Stimulated activated CD8-positive, alpha-beta memory T cell treated with anti-CD3 and anti-CD28 coated beads, Interleukin-12 subunit alpha, Interleukin-12 subunit beta, amount 100 ng/mL, for 24 hours (primary cell): ENCODE measurements around the gene NBEA.

Source experiments
- DNase-seq: peaks from one replicate; pipeline ENCODE4 v3.0.0-alpha.2; 2020; ENCODE audit errors: extremely low read depth

Gene NBEA

GRCh38 chr13:35285677-35286076 is 343.6 kb downstream of the NBEA start:
- DNase-seq: no peak

GRCh38 chr13:35292329-35292728 is 350.3 kb downstream of the NBEA start:
- no peak for DNase-seq

- no peak for DNase-seq
Observed at GRCh38 chr13:35293579-35294226, 351.6 kb downstream of the NBEA start.

- DNase-seq: no peak
Observed at GRCh38 chr13:35309706-35310105, 367.6 kb downstream of the NBEA start.

- no peak for DNase-seq
Observed at GRCh38 chr13:35332134-35332533, 390.1 kb downstream of the NBEA start.

GRCh38 chr13:35333157-35333556 is 391.1 kb downstream of the NBEA start:
- DNase-seq: no peak

- no peak for DNase-seq
Observed at GRCh38 chr13:35342440-35342839, 400.4 kb downstream of the NBEA start.

- DNase-seq: no peak
Observed at GRCh38 chr13:35343417-35343816, 401.3 kb downstream of the NBEA start.

- no peak for DNase-seq
Observed at GRCh38 chr13:35345992-35346391, 403.9 kb downstream of the NBEA start.

- no peak for DNase-seq
Observed at GRCh38 chr13:35346494-35346893, 404.4 kb downstream of the NBEA start.

- no peak for DNase-seq
Observed at GRCh38 chr13:35347679-35348205, 405.7 kb downstream of the NBEA start.

GRCh38 chr13:35349052-35349451 is 407.0 kb downstream of the NBEA start:
- DNase-seq: no peak

- no peak for DNase-seq
Observed at GRCh38 chr13:35349673-35350278, 407.7 kb downstream of the NBEA start.

- DNase-seq: no peak
Observed at GRCh38 chr13:35354285-35354684, 412.2 kb downstream of the NBEA start.

GRCh38 chr13:35354882-35355281 is 412.8 kb downstream of the NBEA start:
- DNase-seq: no peak

GRCh38 chr13:35356572-35356971 is 414.5 kb downstream of the NBEA start:
- DNase-seq: no peak

- DNase-seq: no peak
Observed at GRCh38 chr13:35365883-35366282, 423.8 kb downstream of the NBEA start.

GRCh38 chr13:35367586-35367985 is 425.5 kb downstream of the NBEA start:
- DNase-seq: no peak

- DNase-seq: no peak
Observed at GRCh38 chr13:35378939-35379338, 436.9 kb downstream of the NBEA start.

GRCh38 chr13:35379663-35380062 is 437.6 kb downstream of the NBEA start:
- DNase-seq: no peak

- no peak for DNase-seq
Observed at GRCh38 chr13:35387682-35388250, 445.7 kb downstream of the NBEA start.

- no peak for DNase-seq
Observed at GRCh38 chr13:35388441-35389355, 446.6 kb downstream of the NBEA start.
